Heart left ventricle (tissue), 16 donors: ENCODE data around the gene VAC14. TPM values are rescaled to one million over a fixed set of nuclear protein-coding genes. Genes with fewer than 3 reads are reported as not detected.

Experiments
- ATAC-seq, 4 donors: fragments of 200-7000 bp; cut with Tn5 transposase; one replicate each; pipeline ENCODE4 v1.9.1; 2020 to 2022; ENCODE audit warnings: moderate library complexity in 4 of 4, mild to moderate bottlenecking in 3 of 4, moderate number of reproducible peaks in 1 of 4
- DNase-seq, 5 donors: peaks; one replicate each; pipeline ENCODE4 v3.0.0-alpha.2; 2020
- H3K27ac ChIP-seq, 12 donors: fragments of 200-600 bp; sonication (generic) in 4 of 12; one replicate each; pipeline versions ENCODE4 v1.5.0 to v1.8.0; 2016 to 2022; ENCODE audit warnings: mild to moderate bottlenecking in 2 of 12
- H3K27me3 ChIP-seq, 9 donors: fragments of 200-600 bp; sonication (generic) in 2 of 9; one replicate each; pipeline versions ENCODE4 v1.5.1 to v1.8.0; 2016 to 2022; ENCODE audit warnings: mild to moderate bottlenecking in 3 of 9
- H3K36me3 ChIP-seq, 9 donors: fragments of 200-600 bp; sonication (generic) in 2 of 9; one replicate each; pipeline versions ENCODE4 v1.5.0 to v1.8.0; 2018 to 2022; ENCODE audit warnings: mild to moderate bottlenecking in 2 of 9
- H3K4me1 ChIP-seq, 12 donors: fragments of 200-600 bp; sonication (generic) in 4 of 12; one replicate each; pipeline versions ENCODE4 v1.5.0 to v1.8.0; 2016 to 2022; ENCODE audit warnings: mild to moderate bottlenecking in 3 of 12
- H3K4me3 ChIP-seq, 12 donors: fragments of 200-600 bp; sonication (generic) in 4 of 12; one replicate each; pipeline versions ENCODE4 v1.5.0 to v1.8.0; 2017 to 2022; ENCODE audit warnings: mild to moderate bottlenecking in 9 of 12, moderate library complexity in 4 of 12
- H3K9me3 ChIP-seq, 12 donors: fragments of 200-600 bp; sonication (generic) in 4 of 12; one replicate each; pipeline versions ENCODE4 v1.5.0 to v1.8.0; 2016 to 2022; ENCODE audit warnings: mild to moderate bottlenecking in 1 of 12
- POLR2A ChIP-seq, 2 donors: fragments of 450-650 bp; IDR thresholded peaks; one replicate each; pipeline ENCODE4 v1.6.1; 2017; ENCODE audit warnings: antibody characterized with exemption in 2 of 2, mild to moderate bottlenecking in 2 of 2, moderate library complexity in 2 of 2
- WGBS, 4 donors: extraction: QIAGEN DNeasy Blood & Tissue Kit in 2 of 4; methylation state at CpG; one replicate each; pipeline versions ENCODE4 v1.1.5 to v1.1.7; 2013 to 2018; 5-methylcytosine and 5-hydroxymethylcytosine counted together
- intact Hi-C, 10 donors: fragments of 100-400 bp; cut with DNase I; formaldehyde crosslinking; loops; one replicate each; pipeline versions ENCODE4 v1.11.1 to v1.14.2; 2022
- polyA plus RNA-seq, 2 donors: library from polyadenylated mRNA; stranded (reverse); fragments of 200-250 nt; gene quantifications; one replicate each; pipeline ENCODE4 v1.2.3, GENCODE V29; 2013
- total RNA-seq, 9 donors: library from RNA; depleted of rRNA in 2 of 9; stranded (reverse); fragments of >200 nt in 2 of 9; fragmentation: NEBNext Ultra II Directional in 3 of 9; extraction: Animal tissue kit (Norgen Biotek cat#: 25700) in 3 of 9; gene quantifications; one replicate each; pipeline versions ENCODE4 v1.1.0 to v1.2.4, GENCODE V29; 2016 to 2023
- TF ChIP-seq, protein P1 (sequence below), 12 donors: fragments of 200-600 bp; sonication (generic) in 4 of 12; IDR thresholded peaks; one replicate each; pipeline versions ENCODE4 v1.5.0 to v1.8.0; 2018 to 2022; ENCODE audit warnings: antibody characterized with exemption in 12 of 12, mild to moderate bottlenecking in 5 of 12
- donor health status: ischemic (EF 13 %, LVEDD 7.1; RV severe dilation, severe dysfunction).
- donor health status: healthy with polysubstance abuse.
- donor health status: DM: no; HTN: yes; CAD: no.
- donor health status: DM: no; HTN: no; CAD: no.
- donor health status: ischemic (EF 25% LVEDD 6.9; RV normal size, moderate dysfunction).
- donor health status: ischemic (EF 25% LVEDD 5.7; RV mildly dilated, moderate dysfunction).
- donor health status: healthy.
- donor health status: DM: yes; HTN: yes; CAD: no.
- donor health status: ischemic (EF 35%, LVEDD 5.7; RV mildly dilated, moderate dysfunction).
- donor health status: nonischemic (EF 11% LVEDD 7.7; RV severe dilation, severe dysfunction).
- donor health status: DM: yes; HTN: yes; CAD: no.
- donor health status: PGD.
- donor health status: ischemic (EF 29% LVEDD 5.4; RV normal size, mild dysfunction).
- donor health status: nonischemic (EF 23%, LVEDD 6.1; RV moderate dilation, normal function).

The VAC14 gene
- total and polyA plus RNA-seq, 11 donors: 13.9 to 48.0 (median 26.1) TPM

DNA sequence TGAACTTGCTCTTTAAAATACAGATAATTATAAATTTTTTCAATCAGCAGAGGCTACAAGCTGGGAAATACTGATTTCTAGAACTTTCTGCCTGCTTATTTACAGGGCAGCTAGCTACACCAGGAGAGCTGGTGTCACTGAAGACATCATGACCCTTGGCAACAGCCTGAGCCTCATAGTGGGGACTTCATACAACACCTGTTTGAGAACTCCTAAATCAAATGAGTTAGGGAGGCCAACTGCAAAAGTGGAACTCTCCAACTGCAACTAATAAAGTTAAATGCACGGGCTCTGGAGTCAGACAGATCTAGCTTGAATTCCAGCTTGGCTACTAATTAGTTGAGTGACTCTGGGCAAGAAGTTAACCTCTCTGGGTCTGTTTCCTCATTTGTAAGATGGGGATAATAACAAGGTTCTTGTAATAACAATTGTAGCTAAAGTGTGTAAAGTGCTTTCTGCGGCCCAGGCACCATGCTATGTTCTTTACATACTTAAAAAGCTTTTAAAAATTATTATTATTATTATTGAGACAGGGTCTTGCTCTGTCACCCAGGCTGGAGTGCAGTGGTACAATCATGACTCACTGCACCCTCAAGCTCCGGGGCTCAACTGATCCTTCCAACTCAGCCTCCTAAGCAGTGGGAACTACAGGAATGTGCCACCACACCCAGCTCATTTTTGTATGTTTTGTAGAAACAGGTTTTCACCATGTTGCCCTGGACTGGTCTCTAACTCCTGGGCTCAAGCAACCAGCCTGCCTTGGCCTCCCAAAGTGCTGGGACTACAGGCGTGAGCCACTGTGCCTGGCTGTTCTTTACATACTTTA is 33.4 kb downstream of the VAC14 start:
- no peaks in the 10 kb centered on the region for H3K9me3 ChIP-seq
- H3K4me1 ChIP-seq: peaks cover 0 to 5% (median 0%) of the 10 kb centered on the region in 12 donors
- peaks cover 0 to 74% (median 14%) of the 10 kb centered on the region in 9 donors for H3K36me3 ChIP-seq
- WGBS, 4 donors: 90 to 96% (median 92%) methylated on average over 4 of the region's 4 CpGs
- intact Hi-C loops: loop anchor here in 3 of 10 donors (2.0 to 10.0 kb wide), 3 partner anchors 85 to 233 kb away; no protein-coding TSS in a partner anchor
- H3K4me3 ChIP-seq: no peak overlapping the region
- peak in 1 of 5 donors; percentile 10 for DNase-seq
- TF ChIP-seq, protein P1, sequence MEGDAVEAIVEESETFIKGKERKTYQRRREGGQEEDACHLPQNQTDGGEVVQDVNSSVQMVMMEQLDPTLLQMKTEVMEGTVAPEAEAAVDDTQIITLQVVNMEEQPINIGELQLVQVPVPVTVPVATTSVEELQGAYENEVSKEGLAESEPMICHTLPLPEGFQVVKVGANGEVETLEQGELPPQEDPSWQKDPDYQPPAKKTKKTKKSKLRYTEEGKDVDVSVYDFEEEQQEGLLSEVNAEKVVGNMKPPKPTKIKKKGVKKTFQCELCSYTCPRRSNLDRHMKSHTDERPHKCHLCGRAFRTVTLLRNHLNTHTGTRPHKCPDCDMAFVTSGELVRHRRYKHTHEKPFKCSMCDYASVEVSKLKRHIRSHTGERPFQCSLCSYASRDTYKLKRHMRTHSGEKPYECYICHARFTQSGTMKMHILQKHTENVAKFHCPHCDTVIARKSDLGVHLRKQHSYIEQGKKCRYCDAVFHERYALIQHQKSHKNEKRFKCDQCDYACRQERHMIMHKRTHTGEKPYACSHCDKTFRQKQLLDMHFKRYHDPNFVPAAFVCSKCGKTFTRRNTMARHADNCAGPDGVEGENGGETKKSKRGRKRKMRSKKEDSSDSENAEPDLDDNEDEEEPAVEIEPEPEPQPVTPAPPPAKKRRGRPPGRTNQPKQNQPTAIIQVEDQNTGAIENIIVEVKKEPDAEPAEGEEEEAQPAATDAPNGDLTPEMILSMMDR (IDR thresholded peaks at IDR 0.05): no peak
- no peak for TF ChIP-seq POLR2A (IDR thresholded peaks at IDR 0.05)
- H3K27me3 ChIP-seq: no peaks in the 10 kb centered on the region
- H3K27ac ChIP-seq: no peak overlapping the region
- no peak for ATAC-seq

- no peak for TF ChIP-seq POLR2A (IDR thresholded peaks at IDR 0.05)
- TF ChIP-seq, protein P1 (IDR thresholded peaks at IDR 0.05): no peak
- WGBS, 4 donors: 89 to 94% (median 92%) methylated on average over 3 to 4 of the region's 4 CpGs
- intact Hi-C loops: loop anchor here in 2 of 10 donors (5.0 to 10.0 kb wide), 2 partner anchors 84 to 232 kb away; no protein-coding TSS in a partner anchor
- peaks cover 0 to 5% (median 0%) of the 10 kb centered on the region in 12 donors for H3K4me1 ChIP-seq
- H3K36me3 ChIP-seq: peaks cover 0 to 74% (median 19%) of the 10 kb centered on the region in 9 donors
- H3K27ac ChIP-seq: no peak overlapping the region
- no peaks in the 10 kb centered on the region for H3K27me3 ChIP-seq
- no peak overlapping the region for H3K4me3 ChIP-seq
- no peaks in the 10 kb centered on the region for H3K9me3 ChIP-seq
- no peak for ATAC-seq
- DNase-seq: peak in 1 of 5 donors; percentile 9
Observed at GRCh38 chr16:70766658-70767057, 34.3 kb downstream of the VAC14 start.

DNA sequence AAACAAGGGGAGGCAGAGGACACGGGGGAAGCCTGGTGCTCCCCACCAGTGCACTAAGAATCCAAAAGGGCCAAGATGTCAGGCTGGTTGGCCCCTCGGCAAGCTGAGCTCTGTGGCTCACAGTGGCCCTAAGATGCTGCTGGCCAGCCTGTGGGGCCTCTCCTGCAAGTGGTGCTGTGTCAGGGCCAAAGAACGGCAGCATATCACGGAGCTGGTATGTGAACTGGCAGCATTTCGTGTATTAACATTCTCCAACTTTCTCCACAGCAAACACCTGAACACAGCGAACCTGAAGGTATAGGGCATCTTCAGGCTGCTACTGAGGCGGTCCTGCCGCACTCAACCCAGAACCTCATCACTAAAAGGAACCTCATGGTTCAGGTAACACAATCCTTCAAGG is 34.8 kb downstream of the VAC14 start:
- Histone ChIP-seq H3K4me3 (no peak overlapping the region), H3K4me1 (peaks cover 0 to 3% (median 0%) of the 10 kb centered on the region in 12 donors), H3K9me3 (no peaks in the 10 kb centered on the region), H3K27me3 (no peaks in the 10 kb centered on the region), H3K36me3 (peaks cover 0 to 74% (median 21%) of the 10 kb centered on the region in 9 donors), H3K27ac (no peak overlapping the region)
- intact Hi-C loops: loop anchor here in 2 of 10 donors (5.0 to 10.0 kb wide), 2 partner anchors 84 to 231 kb away; no protein-coding TSS in a partner anchor
- peak in 1 of 4 donors; percentile 36 for ATAC-seq
- WGBS, 4 donors: 71 to 82% (median 74%) methylated on average over 8 of the region's 8 CpGs
- peak in 1 of 5 donors; percentile 28 for DNase-seq
- TF ChIP-seq POLR2A (IDR thresholded peaks at IDR 0.05): no peak
- TF ChIP-seq, protein P1 (IDR thresholded peaks at IDR 0.05): no peak

- TF ChIP-seq POLR2A (IDR thresholded peaks at IDR 0.05): no peak
- TF ChIP-seq, protein P1 (IDR thresholded peaks at IDR 0.05): no peak
- no peak overlapping the region for H3K27ac ChIP-seq
- H3K27me3 ChIP-seq: no peaks in the 10 kb centered on the region
- H3K9me3 ChIP-seq: no peaks in the 10 kb centered on the region
- intact Hi-C loops: loop anchor here in 2 of 10 donors (5.0 to 10.0 kb wide), 2 partner anchors 83 to 231 kb away; no protein-coding TSS in a partner anchor
- DNase-seq (peak in 1 of 5 donors; percentile 14), ATAC-seq (no peak)
- 81 to 93% (median 90%) methylated on average over 5 to 8 of the region's 8 CpGs for WGBS, 4 donors
- peaks cover 0 to 70% (median 21%) of the 10 kb centered on the region in 9 donors for H3K36me3 ChIP-seq
- no peaks in the 10 kb centered on the region for H3K4me1 ChIP-seq
- no peak overlapping the region for H3K4me3 ChIP-seq
Observed at GRCh38 chr16:70765491-70765890, 35.5 kb downstream of the VAC14 start.
